ENCODE data around the gene PDE8B.
A peak's percentile ranks its signal among the peaks of the same experiment; 100 is the strongest.

PDE8B gene

DNA sequence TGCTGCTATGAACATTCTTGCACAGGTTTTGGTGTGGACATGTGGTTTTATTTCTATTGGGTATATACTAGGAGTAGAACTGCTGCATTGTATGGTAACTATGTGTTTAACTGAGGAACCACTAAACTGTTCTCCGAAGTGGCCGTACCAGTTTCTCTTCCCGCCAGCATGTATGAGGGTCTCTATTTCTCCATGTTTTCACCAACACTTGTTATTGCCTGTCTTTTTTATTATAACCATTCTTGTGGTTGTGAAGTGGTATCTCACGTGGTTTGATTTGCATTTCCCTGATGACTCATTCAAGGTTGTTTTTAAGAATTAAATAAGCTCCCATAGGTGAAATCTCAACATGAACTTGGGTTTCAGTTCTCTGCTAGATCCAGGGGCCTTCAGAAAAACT is 19.4 kb downstream of the PDE8B start:
- H3K4me3 ChIP-seq (ENCODE audit: control insufficient read depth, low read depth, low read length), result no peak overlapping the region
- no peak for DNase-seq (ENCODE audit: low read depth)
- TF ChIP-seq, protein P1, sequence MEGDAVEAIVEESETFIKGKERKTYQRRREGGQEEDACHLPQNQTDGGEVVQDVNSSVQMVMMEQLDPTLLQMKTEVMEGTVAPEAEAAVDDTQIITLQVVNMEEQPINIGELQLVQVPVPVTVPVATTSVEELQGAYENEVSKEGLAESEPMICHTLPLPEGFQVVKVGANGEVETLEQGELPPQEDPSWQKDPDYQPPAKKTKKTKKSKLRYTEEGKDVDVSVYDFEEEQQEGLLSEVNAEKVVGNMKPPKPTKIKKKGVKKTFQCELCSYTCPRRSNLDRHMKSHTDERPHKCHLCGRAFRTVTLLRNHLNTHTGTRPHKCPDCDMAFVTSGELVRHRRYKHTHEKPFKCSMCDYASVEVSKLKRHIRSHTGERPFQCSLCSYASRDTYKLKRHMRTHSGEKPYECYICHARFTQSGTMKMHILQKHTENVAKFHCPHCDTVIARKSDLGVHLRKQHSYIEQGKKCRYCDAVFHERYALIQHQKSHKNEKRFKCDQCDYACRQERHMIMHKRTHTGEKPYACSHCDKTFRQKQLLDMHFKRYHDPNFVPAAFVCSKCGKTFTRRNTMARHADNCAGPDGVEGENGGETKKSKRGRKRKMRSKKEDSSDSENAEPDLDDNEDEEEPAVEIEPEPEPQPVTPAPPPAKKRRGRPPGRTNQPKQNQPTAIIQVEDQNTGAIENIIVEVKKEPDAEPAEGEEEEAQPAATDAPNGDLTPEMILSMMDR (conservative IDR thresholded peaks at IDR 0.05; ENCODE audit: control insufficient read depth, insufficient read depth, low read depth, low read length), result no peak

DNA sequence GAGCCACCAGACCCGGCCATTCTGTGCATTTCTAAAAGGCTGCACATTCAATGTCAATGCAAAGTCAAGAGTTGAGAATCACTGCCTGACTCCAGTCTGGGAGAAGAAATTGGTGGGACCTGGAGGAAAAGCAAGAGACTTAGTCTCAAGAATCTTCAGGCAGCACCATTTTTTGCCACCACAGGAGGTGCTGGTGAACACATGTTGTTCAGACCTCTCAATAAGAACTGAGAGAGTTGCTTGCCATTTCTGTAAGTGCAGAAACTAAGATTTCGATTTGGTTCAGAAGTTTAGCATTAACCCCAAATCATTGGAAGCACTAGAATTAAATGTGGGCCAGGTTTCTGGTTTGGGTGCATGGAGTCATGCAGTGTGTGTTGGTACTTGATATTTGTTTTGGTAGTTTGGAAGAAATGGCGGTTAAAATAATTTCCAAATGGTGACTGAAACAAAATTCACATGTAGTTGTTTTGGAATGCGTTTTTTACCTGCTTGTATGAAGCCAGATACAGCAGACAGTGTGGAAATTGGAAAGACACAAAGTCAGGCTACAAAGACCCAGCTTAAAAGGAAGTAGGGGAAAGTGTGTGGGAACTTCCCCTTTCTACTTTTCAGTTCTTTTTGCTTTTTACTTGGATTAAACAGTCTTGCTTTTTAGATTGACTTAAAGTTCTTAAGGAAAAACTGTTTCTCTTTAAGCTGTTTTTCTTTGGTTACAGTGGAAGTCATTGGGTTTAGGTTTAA is 20.4 kb downstream of the PDE8B start:
- TF ChIP-seq, protein P1 (conservative IDR thresholded peaks at IDR 0.05; ENCODE audit: control insufficient read depth, insufficient read depth, low read depth, low read length), result peak; percentile 39
- peak; percentile 28 for DNase-seq (ENCODE audit: low read depth)

DNA sequence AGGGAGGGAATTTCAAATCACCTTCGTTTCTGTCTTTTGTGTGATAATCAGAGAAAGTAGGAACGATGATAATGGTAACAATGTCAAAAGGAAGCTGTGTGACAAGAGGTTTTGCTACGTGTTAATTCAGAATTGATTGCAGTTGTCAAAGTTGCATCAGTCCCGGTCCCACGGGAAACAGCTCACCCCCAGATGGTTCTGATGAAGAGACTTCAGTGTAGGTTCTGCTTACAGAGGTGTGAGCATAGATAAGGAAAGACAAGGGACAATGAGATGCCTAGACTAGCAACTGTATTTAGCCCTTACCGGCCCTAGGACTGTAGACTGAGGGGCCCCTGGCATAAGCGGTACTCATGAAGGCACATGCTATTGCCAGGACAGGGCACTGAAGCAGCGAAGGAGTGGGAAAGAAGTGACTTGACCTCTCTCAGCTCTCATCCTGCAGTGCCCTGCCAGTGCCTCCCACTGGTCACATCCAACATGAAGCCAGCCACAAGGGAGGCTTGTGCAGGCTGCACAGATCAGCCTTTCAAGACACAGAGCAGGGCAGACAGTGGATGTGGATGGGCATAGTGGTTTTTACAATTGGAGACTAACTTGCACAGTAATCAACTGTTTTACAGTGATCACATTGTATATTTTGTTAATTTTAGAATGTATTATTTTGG is 21.1 kb downstream of the PDE8B start:
- TF ChIP-seq, protein P1 (conservative IDR thresholded peaks at IDR 0.05; ENCODE audit: control insufficient read depth, insufficient read depth, low read depth, low read length), result no peak
- no peak overlapping the region for H3K4me3 ChIP-seq (ENCODE audit: control insufficient read depth, low read depth, low read length)
- no peak for DNase-seq (ENCODE audit: low read depth)

More for the DNA sequence above, 20.4 kb downstream of the PDE8B start:
- no peak overlapping the region for H3K4me3 ChIP-seq (ENCODE audit: control insufficient read depth, low read depth, low read length)

DNA sequence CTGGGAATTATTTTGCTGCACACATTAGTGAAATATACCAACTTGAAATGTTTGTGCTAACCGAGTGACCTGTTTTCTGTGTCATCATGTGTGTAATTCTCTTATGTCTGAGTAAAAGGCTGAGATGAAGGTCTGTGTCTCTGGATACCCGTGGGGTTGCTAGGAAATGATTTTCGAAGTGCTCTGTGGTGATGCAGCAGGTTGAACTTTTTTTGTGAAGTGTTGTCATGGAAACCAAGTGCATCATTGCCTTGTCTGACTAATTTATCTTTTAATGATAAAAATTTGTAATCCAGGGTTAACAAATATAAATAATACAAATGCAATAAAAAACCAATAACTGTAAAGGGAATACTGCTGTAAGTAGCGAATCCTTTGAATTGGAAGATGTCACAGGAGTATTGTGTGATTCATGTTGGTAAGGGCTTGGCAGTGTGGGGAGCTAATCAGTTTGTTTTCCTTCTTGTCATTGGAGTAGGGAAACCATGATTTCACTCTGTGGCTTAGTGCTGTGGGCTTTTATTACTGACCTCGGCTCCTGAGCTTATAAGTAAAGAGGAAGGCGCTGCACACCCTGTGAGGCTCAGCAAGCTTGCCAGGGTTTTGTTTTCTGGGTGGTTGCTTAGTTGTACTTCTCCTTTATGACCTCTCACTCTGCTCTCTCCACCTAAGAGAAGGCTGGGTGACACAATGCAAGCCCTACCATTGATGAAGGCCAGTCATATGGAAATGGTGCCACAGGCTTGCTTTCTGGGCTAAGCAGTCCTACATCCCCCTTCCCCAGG is 22.3 kb downstream of the PDE8B start:
- no peak overlapping the region for H3K4me3 ChIP-seq (ENCODE audit: control insufficient read depth, low read depth, low read length)
- TF ChIP-seq, protein P1 (conservative IDR thresholded peaks at IDR 0.05; ENCODE audit: control insufficient read depth, insufficient read depth, low read depth, low read length), result no peak
- DNase-seq (ENCODE audit: low read depth), result no peak

DNA sequence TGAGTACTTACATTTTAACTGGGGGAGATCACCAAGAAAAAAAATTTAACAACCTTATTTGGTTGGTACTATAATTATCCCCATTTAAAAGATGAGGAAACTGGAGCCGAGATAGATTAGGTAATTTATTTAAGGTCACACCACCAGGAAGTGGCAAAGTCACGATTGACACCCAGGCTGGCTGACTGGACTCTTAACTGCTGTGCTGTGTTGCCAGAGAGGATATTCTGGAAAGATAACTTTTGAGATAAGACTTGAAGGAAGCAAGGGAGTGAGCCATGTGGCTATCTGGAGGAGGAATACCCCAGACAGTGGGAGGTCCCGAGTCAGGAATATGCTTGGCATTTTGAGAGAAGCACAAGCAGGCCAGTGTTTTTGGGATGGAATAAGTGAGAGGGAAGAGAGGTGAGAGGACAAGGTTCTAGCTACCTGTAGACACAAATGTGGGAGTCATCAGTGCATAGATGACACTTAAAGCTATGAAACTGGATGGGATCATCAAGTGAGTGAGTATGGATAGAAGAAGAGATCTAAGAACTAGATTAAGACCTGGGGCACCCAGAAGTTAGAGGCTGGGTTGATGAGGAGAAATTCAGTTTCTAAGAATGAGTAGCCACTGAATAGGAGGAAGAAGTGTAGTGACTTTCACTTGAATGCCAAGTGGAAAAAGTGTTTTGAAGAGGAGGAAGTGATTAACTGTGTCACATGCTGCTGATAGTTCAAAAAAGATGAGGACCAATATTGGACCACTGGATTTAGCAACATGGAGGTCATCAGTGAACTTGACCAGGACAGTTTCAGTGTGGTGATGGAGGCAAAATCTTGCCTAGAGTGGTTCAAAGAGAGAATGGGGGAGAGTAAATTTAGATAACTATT is 25.6 kb downstream of the PDE8B start:
- H3K4me3 ChIP-seq (ENCODE audit: control insufficient read depth, low read depth, low read length), result no peak overlapping the region
- TF ChIP-seq, protein P1 (conservative IDR thresholded peaks at IDR 0.05; ENCODE audit: control insufficient read depth, insufficient read depth, low read depth, low read length), result no peak
- DNase-seq (ENCODE audit: low read depth), result no peak
